ENCODE measurements around the gene CES2.

DNA sequence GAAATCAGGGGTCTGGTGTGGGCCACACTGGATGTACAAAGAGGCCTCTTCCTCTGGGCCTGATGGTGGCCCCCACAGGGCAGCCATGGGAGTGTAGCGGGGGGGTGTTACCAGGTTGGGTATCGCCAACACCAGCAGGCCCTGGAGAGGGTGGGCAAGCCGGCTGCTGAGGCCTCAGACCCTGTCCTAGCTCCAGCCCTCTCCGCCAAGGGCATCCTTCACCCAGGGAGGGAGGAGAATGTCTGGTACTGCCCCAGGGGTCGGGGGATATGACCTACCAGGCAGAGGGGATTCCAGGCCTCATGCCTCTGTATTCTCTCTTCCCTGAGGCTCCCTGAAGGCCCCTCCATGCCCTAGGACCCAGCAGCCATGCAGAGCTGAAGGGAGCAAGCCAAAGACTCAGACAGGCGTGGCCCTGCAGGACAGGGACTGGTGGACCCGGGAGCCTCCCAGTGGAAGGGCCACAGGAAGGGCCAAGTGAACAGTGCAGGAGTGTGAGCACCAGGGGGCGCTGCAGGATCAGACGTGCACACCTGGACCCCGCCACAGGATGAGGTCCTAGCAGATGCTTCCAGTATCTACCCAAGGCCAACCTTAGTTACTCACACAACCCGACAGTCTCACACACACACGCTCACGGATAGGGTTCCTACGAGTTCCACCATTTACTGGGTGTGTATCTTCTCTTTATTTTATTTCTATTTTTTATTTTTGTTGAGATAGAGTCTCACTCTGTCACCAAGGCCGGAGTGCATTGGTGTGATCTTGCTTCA, 42.2 kb downstream of the CES2 start:
- TF ChIP-seq POLR2A (IDR thresholded peaks at IDR 0.05; ENCODE audit: low read length) (no peak), GATA1 (IDR thresholded peaks at IDR 0.05; ENCODE audit: low read depth, low read length) (no peak)

Data from erythroblast (primary cell).